ENCODE measurements around the gene SLC13A5.

GRCh38 chr17:6666077-6666521 is 47.1 kb downstream of the SLC13A5 start:
- TF ChIP-seq POLR2AphosphoS5 (IDR thresholded peaks at IDR 0.05; ENCODE audit: borderline replicate concordance, low read depth, low read length), result no peak
- no peak for TF ChIP-seq EZH2 (IDR thresholded peaks at IDR 0.05)
